ENCODE data around the gene KDM3B. TPM values are rescaled to one million over a fixed set of nuclear protein-coding genes. Genes with fewer than 3 reads are reported as not detected.

The KDM3B gene
- total RNA-seq, 1 experiment from 2014 or later = 89.2 TPM

GRCh38 chr5:138457531-138458275 lies 105.2 kb downstream of the KDM3B start:
- WGBS (ENCODE audit: extremely low coverage, insufficient read length, low lambda C conversion rate) = no CpG with 5 or more reads among the region's 12 CpGs
- Histone ChIP-seq H4K5ac (ENCODE audit: insufficient read length, low read depth, low read length) (no peak overlapping the region), H3K9me3 (ENCODE audit: control insufficient read depth, low read depth, low read length) (no peaks in the 10 kb centered on the region), H2BK120ac (ENCODE audit: low read depth, low read length, poor library complexity, severe bottlenecking) (no peak overlapping the region), H3K18ac (ENCODE audit: insufficient read length, low read depth, low read length) (no peak overlapping the region), H3K14ac (ENCODE audit: insufficient read depth, low read length) (no peak overlapping the region), H2BK5ac (ENCODE audit: insufficient read length, low read length) (no peak overlapping the region), H2BK15ac (ENCODE audit: low read depth, low read length) (no peak overlapping the region), H3K9ac (ENCODE audit: extremely low read depth, insufficient read length, low read length) (no peak overlapping the region), H3K4me1 (ENCODE audit: insufficient read depth, low read length) (no peaks in the 10 kb centered on the region; the same call in 1 of the 2 replicates), H3K4me2 (ENCODE audit: insufficient read depth, insufficient read length, low read length) (no peak overlapping the region), H3T11ph (ENCODE audit: low read length) (no peak overlapping the region), H3K23ac (ENCODE audit: insufficient read length, low read depth, low read length) (no peak overlapping the region), H2AFZ (ENCODE audit: low read length) (no peak overlapping the region), H4K20me1 (ENCODE audit: control insufficient read depth, insufficient read depth, insufficient read length) (no peaks in the 10 kb centered on the region), H2BK12ac (ENCODE audit: insufficient read length, low read depth, low read length) (no peak overlapping the region), H3K79me2 (ENCODE audit: insufficient read depth, low read length) (no peaks in the 10 kb centered on the region), H2AK5ac (ENCODE audit: insufficient read length, low read length) (no peak overlapping the region), H3K4ac (ENCODE audit: low read depth, low read length) (no peak overlapping the region), H2BK20ac (ENCODE audit: low read depth, low read length, poor library complexity, severe bottlenecking) (no peak overlapping the region), H3K23me2 (ENCODE audit: insufficient read length, low read depth, low read length, poor library complexity, severe bottlenecking) (no peaks in the 10 kb centered on the region), H3K56ac (ENCODE audit: insufficient read length, low read depth, low read length) (no peak overlapping the region), H4K8ac (replicated peaks; ENCODE audit: insufficient read length, low read depth, low read length) (no peak overlapping the region), H3K27ac (ENCODE audit: insufficient read length, low read depth, low read length) (no peak overlapping the region), H4K91ac (ENCODE audit: insufficient read length, low read depth, low read length) (no peak overlapping the region), H3K79me1 (ENCODE audit: insufficient read depth, low read depth, low read length, poor library complexity, severe bottlenecking) (no peaks in the 10 kb centered on the region), H3K27me3 (ENCODE audit: insufficient read depth, low read length) (no peaks in the 10 kb centered on the region)
- Mint-ChIP-seq H3K36me3 (ENCODE audit: insufficient read depth in 1 of 3, low read depth in 3 of 3) (no peaks in the 10 kb centered on the region), H3K27ac (peak overlapping the region in 1 of 3 experiments; percentile 97; a peak in 2 of 7 replicates), H3K27me3 (ENCODE audit: low read depth) (no peaks in the 10 kb centered on the region; the same call in 1 of the 2 replicates), H3K9me3 (no peaks in the 10 kb centered on the region; a peak in 1 of 5 replicates), H3K4me3 (no peak overlapping the region; a peak in 1 of 5 replicates), H3K4me1 (peaks cover 29 to 44% of the 10 kb centered on the region in 2 experiments)
- no peak for DNase-seq
- no peak for TF ChIP-seq CTCF (conservative IDR thresholded peaks at IDR 0.05)
